IMR-90 (cell line): Measurements from ENCODE around the gene CYSTM1. TPM values are rescaled to one million over a fixed set of nuclear protein-coding genes. Genes with fewer than 3 reads are reported as not detected.

Experiments
- ATAC-seq: fragments of 200-7000 bp; cut with Tn5 transposase; 2 replicates; pipeline ENCODE4 v1.9.1; 2020; ENCODE audit warnings: low read depth, mild to moderate bottlenecking, moderate library complexity
- BruUV-seq: library from RNA; stranded (reverse); fragments of 400-500 nt; replicated peaks from 2 replicates; lab custom pipeline; 2021; lab: Mats Ljungman, UMichigan
- CTCF ChIA-PET: fragments of 300-600 bp; formaldehyde crosslinking; extraction: SDS; loops from one replicate; lab custom pipeline; 2021; ENCODE audit warnings: antibody characterized with exemption; lab: Yijun Ruan, JAX
- POLR2A ChIA-PET: fragments of 300-600 bp; sonication (Branson Sonifier 250); formaldehyde crosslinking; loops from one replicate; lab custom pipeline; 2022; ENCODE audit warnings: antibody characterized with exemption; ENCODE audit not compliant: unreplicated experiment; lab: Charles Lee
- DNase-seq: peaks from one replicate; pipeline ENCODE4 v3.0.0; 2013
- H2AFZ ChIP-seq: replicated peaks from 2 replicates; pipeline ENCODE3; 2013; ENCODE audit warnings: low read length, mild to moderate bottlenecking; ENCODE audit not compliant: poor library complexity
- H2AK5ac ChIP-seq: 2 replicates; pipeline ENCODE4 v1.6.1; 2013; ENCODE audit warnings: low read depth, low read length, inconsistent platforms
- H2AK9ac ChIP-seq: replicated peaks from 2 replicates; pipeline ENCODE3; 2013; ENCODE audit warnings: mild to moderate bottlenecking, low read depth, low read length, moderate library complexity; ENCODE audit not compliant: poor library complexity
- H2BK120ac ChIP-seq: 2 replicates; pipeline ENCODE4 v1.6.1; 2013; ENCODE audit warnings: low read depth, low read length, inconsistent platforms
- H2BK15ac ChIP-seq: 3 replicates; pipeline ENCODE4 v1.6.1; 2013; ENCODE audit warnings: low read depth, low read length, inconsistent platforms
- H2BK20ac ChIP-seq: 2 replicates; pipeline ENCODE4 v1.6.1; 2013; ENCODE audit warnings: low read depth, mild to moderate bottlenecking, inconsistent platforms, low read length, moderate library complexity
- H2BK5ac ChIP-seq: 2 replicates; pipeline ENCODE4 v1.6.1; 2013; ENCODE audit warnings: mild to moderate bottlenecking, low read depth, low read length, inconsistent platforms; ENCODE audit not compliant: poor library complexity, severe bottlenecking
- H3K14ac ChIP-seq: replicated peaks from 2 replicates; pipeline ENCODE4 v1.6.1; 2013; ENCODE audit warnings: low read depth, low read length, inconsistent platforms
- H3K18ac ChIP-seq: 2 replicates; pipeline ENCODE4 v1.6.1; 2013; ENCODE audit warnings: low read depth, low read length, control low read depth
- H3K23ac ChIP-seq: 2 replicates; pipeline ENCODE4 v1.6.1; 2013; ENCODE audit warnings: low read depth, low read length, inconsistent platforms
- H3K27ac ChIP-seq: 2 replicates; pipeline ENCODE4 v1.5.1; 2013; ENCODE audit warnings: mild to moderate bottlenecking, control low read depth, low read length; ENCODE audit not compliant: insufficient read depth
- H3K27me3 ChIP-seq: 2 replicates; pipeline ENCODE4 v1.6.1; 2013; ENCODE audit warnings: low read length; ENCODE audit not compliant: control insufficient read depth, insufficient read depth
- H3K36me3 ChIP-seq: 2 replicates; pipeline ENCODE4 v1.6.1; 2013; ENCODE audit warnings: low read length, mixed read lengths; ENCODE audit not compliant: control insufficient read depth, insufficient read depth
- H3K4ac ChIP-seq: 2 replicates; pipeline ENCODE4 v1.6.1; 2013; ENCODE audit warnings: low read depth, low read length, inconsistent platforms
- H3K4me1 ChIP-seq: 2 replicates; pipeline ENCODE4 v1.6.1; 2013; ENCODE audit warnings: low read length, mixed read lengths; ENCODE audit not compliant: control insufficient read depth, insufficient read depth
- H3K4me2 ChIP-seq: 2 replicates; pipeline ENCODE4 v1.6.1; 2013; ENCODE audit warnings: low read depth, mild to moderate bottlenecking, control low read depth, low read length, moderate library complexity
- H3K4me3 ChIP-seq: 2 replicates; pipeline ENCODE4 v1.5.1; 2013; ENCODE audit warnings: low read depth, mild to moderate bottlenecking, control low read depth, low read length, moderate library complexity; ENCODE audit not compliant: insufficient read depth
- H3K56ac ChIP-seq: 2 replicates; pipeline ENCODE4 v1.6.1; 2013; ENCODE audit warnings: low read length, inconsistent platforms; ENCODE audit not compliant: insufficient read depth; ENCODE audit errors: extremely low read depth
- H3K79me1 ChIP-seq, 2 experiments: 2 replicates each; pipeline ENCODE4 v1.6.1; 2013; ENCODE audit warnings: low read length in 2 of 2, inconsistent platforms in 1 of 2, low read depth in 1 of 2
- H3K9ac ChIP-seq: 2 replicates; pipeline ENCODE4 v1.6.1; 2013; ENCODE audit warnings: low read depth, low read length, control low read depth
- H3K9me1 ChIP-seq: 2 replicates; pipeline ENCODE4 v1.6.1; 2013; ENCODE audit warnings: low read length, inconsistent platforms; ENCODE audit not compliant: insufficient read depth
- H3K9me3 ChIP-seq: 2 replicates; pipeline ENCODE4 v1.6.1; 2013; ENCODE audit warnings: low read length; ENCODE audit not compliant: control insufficient read depth, insufficient read depth
- H4K20me1 ChIP-seq: 2 replicates; pipeline ENCODE4 v1.6.1; 2013; ENCODE audit warnings: low read length, inconsistent platforms; ENCODE audit not compliant: insufficient read depth
- H4K5ac ChIP-seq: 2 replicates; pipeline ENCODE4 v1.6.1; 2013; ENCODE audit warnings: mild to moderate bottlenecking, low read depth, low read length, control low read depth
- H4K8ac ChIP-seq, 2 experiments: 2 replicates each; pipeline ENCODE4 v1.6.1; 2013; ENCODE audit warnings: low read depth in 2 of 2, low read length in 2 of 2, control low read depth in 1 of 2, inconsistent platforms in 1 of 2
- H4K91ac ChIP-seq: 2 replicates; pipeline ENCODE4 v1.6.1; 2013; ENCODE audit warnings: low read depth, low read length, inconsistent platforms; ENCODE audit not compliant: insufficient read depth
- BHLHE40 ChIP-seq: fragments of 150-350 bp; IDR thresholded peaks from 2 replicates; pipeline ENCODE4 v1.6.1; 2016; ENCODE audit warnings: mild to moderate bottlenecking, low read depth, low read length
- CEBPB ChIP-seq: IDR thresholded peaks from 2 replicates; pipeline ENCODE4 v1.6.1; 2012; ENCODE audit warnings: low read depth, low read length, improper control_type of control experiment
- CHD1 ChIP-seq: IDR thresholded peaks from 2 replicates; pipeline ENCODE4 v1.6.1; 2012; ENCODE audit warnings: low read depth, low read length, improper control_type of control experiment
- CTCF ChIP-seq: conservative IDR thresholded peaks from 2 replicates; pipeline ENCODE4 v1.5.1; 2012; ENCODE audit warnings: mild to moderate bottlenecking, low read depth, low read length, improper control_type of control experiment
- ELK1 ChIP-seq: fragments of 150-350 bp; IDR thresholded peaks from 2 replicates; pipeline ENCODE4 v1.6.1; 2016; ENCODE audit warnings: low read depth, mild to moderate bottlenecking, low read length, moderate library complexity, borderline replicate concordance
- FOS ChIP-seq: fragments of 150-350 bp; IDR thresholded peaks from 2 replicates; pipeline ENCODE4 v1.6.1; 2016; ENCODE audit warnings: low read depth, low read length
- MAFK ChIP-seq: IDR thresholded peaks from 2 replicates; pipeline ENCODE4 v1.6.1; 2012; ENCODE audit warnings: low read depth, low read length, improper control_type of control experiment
- MAZ ChIP-seq: IDR thresholded peaks from 2 replicates; pipeline ENCODE4 v1.6.1; 2012; ENCODE audit warnings: low read depth, mild to moderate bottlenecking, low read length, improper control_type of control experiment, moderate library complexity, borderline replicate concordance
- MXI1 ChIP-seq: IDR thresholded peaks from 2 replicates; pipeline ENCODE4 v1.6.1; 2012; ENCODE audit warnings: low read depth, mild to moderate bottlenecking, low read length, moderate library complexity, borderline replicate concordance
- NFE2L2 ChIP-seq: fragments of 150-350 bp; IDR thresholded peaks from 2 replicates; pipeline ENCODE4 v1.6.1; 2016; ENCODE audit warnings: low read depth, mild to moderate bottlenecking, low read length
- POLR2A ChIP-seq: IDR thresholded peaks from 2 replicates; pipeline ENCODE4 v1.6.1; 2012; ENCODE audit warnings: mild to moderate bottlenecking, low read depth, low read length
- RAD21 ChIP-seq: IDR thresholded peaks from 2 replicates; pipeline ENCODE4 v1.6.1; 2012; ENCODE audit warnings: low read length, improper control_type of control experiment
- RCOR1 ChIP-seq: IDR thresholded peaks from 2 replicates; pipeline ENCODE4 v1.6.1; 2012; ENCODE audit warnings: mild to moderate bottlenecking, low read length, improper control_type of control experiment; ENCODE audit not compliant: insufficient replicate concordance
- RFX5 ChIP-seq: IDR thresholded peaks from 2 replicates; pipeline ENCODE4 v1.8.0; 2012; ENCODE audit warnings: low read depth, mild to moderate bottlenecking, low read length, moderate library complexity
- SMC3 ChIP-seq: fragments of 150-350 bp; IDR thresholded peaks from 2 replicates; pipeline ENCODE4 v1.6.1; 2016; ENCODE audit warnings: low read depth, mild to moderate bottlenecking, antibody characterized with exemption, low read length, moderate library complexity
- USF2 ChIP-seq: fragments of 150-350 bp; IDR thresholded peaks from 2 replicates; pipeline ENCODE4 v1.6.1; 2017; ENCODE audit warnings: mild to moderate bottlenecking, antibody characterized with exemption, low read length, low read depth
- WGBS, 2 experiments: methylation state at CpG; one replicate each; pipeline versions ENCODE4 v1.1.5 to v1.1.7; 2013; ENCODE audit warnings: missing lambda C conversion rate in 2 of 2; ENCODE audit not compliant: insufficient read length in 1 of 2; ENCODE audit errors: extremely low coverage in 2 of 2; 5-methylcytosine and 5-hydroxymethylcytosine counted together
- dilution Hi-C: fragments of 300-500 bp; cut with HindIII; formaldehyde crosslinking; loops from one replicate; pipeline ENCODE4 v1.14.3; 2018; ENCODE audit warnings: low sequenced_read_pairs; ENCODE audit not compliant: unreplicated experiment
- in situ Hi-C: fragments of 300-500 bp; cut with MboI; formaldehyde crosslinking; loops from 3 replicates; pipeline ENCODE4 v1.14.3; 2019; ENCODE audit warnings: low sequenced_read_pairs, inconsistent platforms, mixed read lengths
- intact Hi-C: fragments of 100-400 bp; cut with micrococcal nuclease; formaldehyde crosslinking; loops from 2 replicates; pipeline ENCODE4 v1.10.0; 2022
- polyA plus RNA-seq, 3 experiments: library from polyadenylated mRNA; depleted of rRNA; stranded (reverse); fragments of >200 nt; gene quantifications; 2 replicates each; pipeline ENCODE4 v1.2.3, GENCODE V29; 2012; ENCODE audit warnings: low replicate concordance in 1 of 3
- total RNA-seq: library from RNA; depleted of rRNA; stranded (reverse); fragments of >200 nt; gene quantifications from 2 replicates; pipeline ENCODE4 v1.2.3, GENCODE V29; 2012

The CYSTM1 gene
- total and polyA plus RNA-seq, 2 of the 4 experiments (the other 2 are of a cell fraction): 7.3 to 15.0 TPM

GRCh38 chr5:140150201-140150600, 24.8 kb upstream of the CYSTM1 start:
- H3K4ac ChIP-seq: no peak overlapping the region
- no peak overlapping the region for H3K4me3 ChIP-seq
- ATAC-seq (no peak), DNase-seq (no peak)
- H2BK15ac ChIP-seq: no peak overlapping the region
- ChIA-PET POLR2A (no interaction called here), CTCF (interaction anchor here (0.6 kb wide), 1 partner anchor 76 kb away, joined by 4 read pairs; no protein-coding TSS in a partner anchor)
- 0 out of 2 replicates have a peak, but pooled peaks cover 3% of the 10 kb centered on the region for H3K9me1 ChIP-seq
- H3K27ac ChIP-seq: no peak overlapping the region
- no CpG with 5 or more reads among the region's 2 CpGs for WGBS, 2 experiments
- H2AK5ac ChIP-seq: no peak overlapping the region
- H3K18ac ChIP-seq: no peak overlapping the region
- no peak overlapping the region for H2BK5ac ChIP-seq
- H2BK120ac ChIP-seq: no peak overlapping the region
- H3K14ac ChIP-seq: no peak overlapping the region
- peaks cover 3 to 12% of the 10 kb centered on the region in 2 experiments; a peak in 3 of 4 replicates for H3K79me1 ChIP-seq
- H3K9me3 ChIP-seq: no peaks in the 10 kb centered on the region
- H3K27me3 ChIP-seq: no peaks in the 10 kb centered on the region; the same call in 1 of the 2 replicates
- no peak overlapping the region for H3K23ac ChIP-seq
- no peak overlapping the region for H3K4me2 ChIP-seq
- H4K8ac ChIP-seq: no peak overlapping the region
- intact Hi-C loops (no loop called here), in situ Hi-C loops (no loop called here), dilution Hi-C loops (no loop called here)
- H4K91ac ChIP-seq: no peak overlapping the region
- H2BK20ac ChIP-seq: no peak overlapping the region
- H2AFZ ChIP-seq: no peak overlapping the region
- H3K9ac ChIP-seq: no peak overlapping the region
- H3K4me1 ChIP-seq: no peaks in the 10 kb centered on the region; the same call in 1 of the 2 replicates
- no peak for TF ChIP-seq USF2
- no peak for TF ChIP-seq RFX5
- TF ChIP-seq RAD21: no peak
- no peak for TF ChIP-seq FOS
- no peak for TF ChIP-seq CHD1
- no peak for TF ChIP-seq POLR2A
- no peak for TF ChIP-seq MXI1
- no peak for TF ChIP-seq MAFK
- TF ChIP-seq MAZ: no peak
- TF ChIP-seq RCOR1: no peak
- TF ChIP-seq SMC3: no peak
- TF ChIP-seq CTCF: no peak
- TF ChIP-seq BHLHE40: no peak
- no peak for TF ChIP-seq CEBPB
- TF ChIP-seq ELK1: no peak
- no peak for TF ChIP-seq NFE2L2
- no peaks in the 10 kb centered on the region for H3K36me3 ChIP-seq
- H4K20me1 ChIP-seq: peaks cover 21% of the 10 kb centered on the region
- no peak overlapping the region for H2AK9ac ChIP-seq
- no peak overlapping the region for H3K56ac ChIP-seq
- H4K5ac ChIP-seq: no peak overlapping the region
- BruUV-seq: no TSS peak
